Endothelial cell of umbilical vein (primary cell): ENCODE data around the gene COL5A1. TPM values are rescaled to one million over a fixed set of nuclear protein-coding genes. Genes with fewer than 3 reads are reported as not detected.

Experiments
- BruUV-seq: library from RNA; stranded (reverse); fragments of 400-500 nt; replicated peaks from 2 replicates; lab custom pipeline; 2021; lab: Mats Ljungman, UMichigan
- CTCF ChIA-PET: fragments of 300-600, 350-600 bp; sonication (Branson Sonifier 250); formaldehyde crosslinking; loops from one replicate; lab custom pipeline; 2021; ENCODE audit warnings: antibody characterized with exemption, inconsistent platforms; lab: Charles Lee
- POLR2A ChIA-PET: fragments of 300-600, 350-600 bp; sonication (Branson Sonifier 250); formaldehyde crosslinking; loops from one replicate; lab custom pipeline; 2021; ENCODE audit warnings: antibody characterized with exemption, inconsistent platforms; lab: Charles Lee
- DNase-seq: peaks from one replicate; pipeline ENCODE4 v3.0.0-alpha.2; 2011; ENCODE audit warnings: low read depth, low spot score
- FAIRE-seq: peaks from 2 replicates; lab custom pipeline; 2011; peaks lifted over from hg19 to GRCh38; lab: Jason Lieb, UNC
- H2AFZ ChIP-seq: 2 replicates; pipeline ENCODE4 v1.6.0; 2012; ENCODE audit warnings: low read depth, low read length, control low read depth, inconsistent platforms
- H3K27ac ChIP-seq: 2 replicates; pipeline ENCODE4 v1.5.1; 2011; ENCODE audit warnings: low read depth, mild to moderate bottlenecking, control low read depth, low read length, moderate library complexity; ENCODE audit not compliant: insufficient read depth
- H3K27me3 ChIP-seq, 2 experiments: 2 replicates each; pipeline versions ENCODE4 v1.6.0 to v1.6.1; 2011; ENCODE audit warnings: low read length in 2 of 2, mixed read lengths in 1 of 2; ENCODE audit not compliant: control insufficient read depth in 2 of 2, insufficient read depth in 2 of 2
- H3K36me3 ChIP-seq, 2 experiments: 2 replicates in 1 of 2; 3 replicates in 1 of 2; pipeline ENCODE4 v1.5.1; 2011; ENCODE audit warnings: low read length in 2 of 2, mild to moderate bottlenecking in 1 of 2, moderate library complexity in 1 of 2; ENCODE audit not compliant: control insufficient read depth in 2 of 2, insufficient read depth in 2 of 2; ENCODE audit errors: extremely low read depth in 1 of 2
- H3K4me1 ChIP-seq: 3 replicates; pipeline ENCODE4 v1.5.1; 2011; ENCODE audit warnings: mild to moderate bottlenecking, low read length; ENCODE audit not compliant: control insufficient read depth, insufficient read depth; ENCODE audit errors: extremely low read depth
- H3K4me2 ChIP-seq: 2 replicates; pipeline ENCODE4 v1.6.1; 2011; ENCODE audit warnings: low read length, control low read depth, mixed read lengths; ENCODE audit not compliant: insufficient read depth
- H3K4me3 ChIP-seq, 3 experiments: fragments of 200-600 bp in 1 of 3; sonication (generic), shearing (Covaris generic) in 1 of 3; replicated peaks in 1 of 3; 2 replicates each; pipeline ENCODE4 v1.5.1; 2011 to 2016; ENCODE audit warnings: control low read depth in 3 of 3, low read length in 3 of 3, mild to moderate bottlenecking in 2 of 3, inconsistent platforms in 1 of 3, low read depth in 1 of 3, moderate library complexity in 1 of 3; ENCODE audit not compliant: insufficient read depth in 1 of 3
- H3K79me2 ChIP-seq: 2 replicates; pipeline ENCODE4 v1.6.0; 2012; ENCODE audit warnings: low read length, inconsistent platforms; ENCODE audit not compliant: control insufficient read depth, insufficient read depth
- H3K9ac ChIP-seq: replicated peaks from 2 replicates; pipeline ENCODE3; 2011; ENCODE audit warnings: low read length, control low read depth; ENCODE audit not compliant: insufficient read depth; ENCODE audit errors: extremely low read depth
- H3K9me1 ChIP-seq: replicated peaks from 3 replicates; pipeline ENCODE4 v1.6.0; 2011; ENCODE audit warnings: mild to moderate bottlenecking, low read length; ENCODE audit not compliant: control insufficient read depth, insufficient read depth; ENCODE audit errors: extremely low read depth
- H3K9me3 ChIP-seq: replicated peaks from 2 replicates; pipeline ENCODE4 v1.5.1; 2012; ENCODE audit warnings: low read length, inconsistent platforms; ENCODE audit not compliant: control insufficient read depth, insufficient read depth
- H4K20me1 ChIP-seq: replicated peaks from 2 replicates; pipeline ENCODE3; 2011; ENCODE audit warnings: mild to moderate bottlenecking, low read length; ENCODE audit not compliant: control insufficient read depth, insufficient read depth; ENCODE audit errors: extremely low read depth
- EZH2 ChIP-seq: IDR thresholded peaks from 2 replicates; pipeline ENCODE4 v1.6.1; 2012; ENCODE audit warnings: borderline replicate concordance, low read depth, mild to moderate bottlenecking, moderate library complexity, low read length, inconsistent platforms; ENCODE audit not compliant: severe bottlenecking
- FOS ChIP-seq: IDR thresholded peaks from 2 replicates; pipeline ENCODE4 v1.6.1; 2011; ENCODE audit warnings: mild to moderate bottlenecking, low read length, moderate library complexity, borderline replicate concordance; ENCODE audit not compliant: insufficient read depth
- GATA2 ChIP-seq: IDR thresholded peaks from 2 replicates; pipeline ENCODE4 v1.7.0; 2011; ENCODE audit warnings: low read depth, mild to moderate bottlenecking, moderate library complexity, mixed read lengths, low read length; ENCODE audit not compliant: insufficient read length, insufficient read depth
- JUN ChIP-seq: IDR thresholded peaks from 2 replicates; pipeline ENCODE4 v1.6.1; 2011; ENCODE audit warnings: borderline replicate concordance, low read depth; ENCODE audit not compliant: insufficient read length, insufficient read depth
- MYC ChIP-seq: IDR thresholded peaks from one replicate; pipeline ENCODE4 v1.6.1; 2011; ENCODE audit warnings: mild to moderate bottlenecking, low read depth, low read length
- POLR2A ChIP-seq: IDR thresholded peaks from 2 replicates; pipeline ENCODE4 v1.6.1; 2012; ENCODE audit warnings: low read depth, mild to moderate bottlenecking, control low read depth, low read length
- POLR2AphosphoS5 ChIP-seq: IDR thresholded peaks from 2 replicates; pipeline ENCODE4 v1.6.1; 2012; ENCODE audit warnings: low read depth, mild to moderate bottlenecking, control low read depth, low read length, moderate library complexity; ENCODE audit not compliant: insufficient read depth
- dilution Hi-C: fragments of 300-500 bp; cut with MboI; formaldehyde crosslinking; loops from one replicate; pipeline ENCODE4 v1.15.0; 2019; ENCODE audit warnings: low sequenced_read_pairs; ENCODE audit not compliant: extremely low pct_ligation_motif_present
- intact Hi-C: fragments of 100-400 bp; cut with micrococcal nuclease; formaldehyde crosslinking; loops from one replicate; pipeline ENCODE4 v1.10.0; 2022
- polyA plus RNA-seq, 4 experiments: library from polyadenylated mRNA; depleted of rRNA in 3 of 4; stranded (reverse) in 3 of 4; unstranded in 1 of 4; fragments of >200 nt; gene quantifications; 2 replicates each; pipeline versions ENCODE4 v1.2.1 to v1.2.3, GENCODE V29; 2011 to 2012; ENCODE audit warnings: missing spikeins in 1 of 4
- total RNA-seq: library from RNA; stranded (reverse); gene quantifications from 2 replicates; pipeline ENCODE4 v1.2.3, GENCODE V29; 2021
- TF ChIP-seq, protein P1 (sequence below), 2 donors: IDR thresholded peaks; 1 replicate in 1 of 2; 2 replicates in 1 of 2; pipeline ENCODE4 v1.5.1; 2011; ENCODE audit warnings: low read length in 2 of 2, mild to moderate bottlenecking in 2 of 2, moderate library complexity in 2 of 2, control low read depth in 1 of 2, inconsistent platforms in 1 of 2, low read depth in 1 of 2; ENCODE audit not compliant: insufficient read depth in 1 of 2; ENCODE audit errors: extremely low read depth in 1 of 2

COL5A1 gene
- total and polyA plus RNA-seq, 2 donors (not counting 3 experiments of a cell fraction or from before 2014, with no cell fraction given) = 97.4 to 175 TPM

DNA sequence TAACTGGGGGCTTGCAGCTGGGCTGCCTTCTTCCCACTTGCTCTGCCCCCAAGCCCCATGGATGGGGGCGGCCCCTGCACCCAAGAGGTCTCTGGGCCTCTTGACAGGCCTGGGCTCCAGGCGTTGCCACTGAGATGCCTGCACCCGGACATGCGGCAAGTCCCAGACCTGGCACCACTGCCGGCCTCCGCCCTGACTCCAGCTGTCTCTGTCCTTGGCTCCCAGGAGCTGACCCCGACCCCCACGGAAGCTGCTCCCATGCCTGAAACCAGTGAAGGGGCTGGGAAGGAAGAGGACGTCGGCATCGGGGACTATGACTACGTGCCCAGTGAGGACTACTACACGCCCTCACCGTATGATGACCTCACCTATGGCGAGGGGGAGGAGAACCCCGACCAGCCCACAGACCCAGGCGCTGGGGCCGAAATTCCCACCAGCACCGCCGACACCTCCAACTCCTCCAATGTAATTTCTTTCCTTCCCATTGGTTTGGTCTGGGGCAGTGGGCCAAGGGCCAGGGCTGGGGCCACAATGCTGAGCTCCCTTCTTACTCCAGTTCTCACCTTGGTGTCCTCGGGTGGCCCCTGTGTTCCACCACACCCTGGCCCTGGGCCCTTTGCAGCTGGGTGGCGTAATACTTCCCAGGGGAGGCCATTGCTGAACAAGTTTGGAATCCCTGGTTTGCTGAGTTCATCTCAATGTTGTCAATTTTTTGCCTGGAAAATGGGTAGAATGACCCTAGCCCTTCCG lies 88.6 kb downstream of the COL5A1 start:
- intact Hi-C loops = no loop called here
- ChIA-PET CTCF (no interaction called here), POLR2A (no interaction called here)
- no peaks in the 10 kb centered on the region for H3K9me1 ChIP-seq
- H3K27me3 ChIP-seq = no peaks in the 10 kb centered on the region
- no peak overlapping the region for H2AFZ ChIP-seq
- H3K9me3 ChIP-seq = no peaks in the 10 kb centered on the region
- no peak overlapping the region for H3K4me2 ChIP-seq
- H3K27ac ChIP-seq = no peak overlapping the region
- no peaks in the 10 kb centered on the region for H3K4me1 ChIP-seq
- no peak overlapping the region for H3K9ac ChIP-seq
- H3K36me3 ChIP-seq = peaks cover 7 to 21% of the 10 kb centered on the region in 2 experiments
- BruUV-seq = no TSS peak
- no peaks in the 10 kb centered on the region for H3K79me2 ChIP-seq
- dilution Hi-C loops = no loop called here
- FAIRE-seq (no peak), DNase-seq (no peak)
- no peaks in the 10 kb centered on the region for H4K20me1 ChIP-seq
- no peak for TF ChIP-seq JUN
- TF ChIP-seq, protein P1, sequence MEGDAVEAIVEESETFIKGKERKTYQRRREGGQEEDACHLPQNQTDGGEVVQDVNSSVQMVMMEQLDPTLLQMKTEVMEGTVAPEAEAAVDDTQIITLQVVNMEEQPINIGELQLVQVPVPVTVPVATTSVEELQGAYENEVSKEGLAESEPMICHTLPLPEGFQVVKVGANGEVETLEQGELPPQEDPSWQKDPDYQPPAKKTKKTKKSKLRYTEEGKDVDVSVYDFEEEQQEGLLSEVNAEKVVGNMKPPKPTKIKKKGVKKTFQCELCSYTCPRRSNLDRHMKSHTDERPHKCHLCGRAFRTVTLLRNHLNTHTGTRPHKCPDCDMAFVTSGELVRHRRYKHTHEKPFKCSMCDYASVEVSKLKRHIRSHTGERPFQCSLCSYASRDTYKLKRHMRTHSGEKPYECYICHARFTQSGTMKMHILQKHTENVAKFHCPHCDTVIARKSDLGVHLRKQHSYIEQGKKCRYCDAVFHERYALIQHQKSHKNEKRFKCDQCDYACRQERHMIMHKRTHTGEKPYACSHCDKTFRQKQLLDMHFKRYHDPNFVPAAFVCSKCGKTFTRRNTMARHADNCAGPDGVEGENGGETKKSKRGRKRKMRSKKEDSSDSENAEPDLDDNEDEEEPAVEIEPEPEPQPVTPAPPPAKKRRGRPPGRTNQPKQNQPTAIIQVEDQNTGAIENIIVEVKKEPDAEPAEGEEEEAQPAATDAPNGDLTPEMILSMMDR (IDR thresholded peaks at IDR 0.05; ENCODE audit: extremely low read depth in 1 of 2, insufficient read depth in 1 of 2, low read depth in 1 of 2, low read length in 2 of 2) = no peak
- TF ChIP-seq POLR2A = no peak
- no peak for TF ChIP-seq POLR2AphosphoS5
- TF ChIP-seq GATA2 = no peak
- TF ChIP-seq MYC = no peak
- no peak for TF ChIP-seq FOS
- TF ChIP-seq EZH2 = no peak
- H3K4me3 ChIP-seq = no peak overlapping the region
